ENCODE data around the gene ARL4D. TPM values are rescaled to one million over a fixed set of nuclear protein-coding genes. Genes with fewer than 3 reads are reported as not detected.
"Not testable (repeated sequence)": the region's sequence is repeated elsewhere in the genome, so short reads cannot be mapped to it uniquely, and the experiment has no call there.

Gene ARL4D
- total RNA-seq, 1 donor from 2014 or later, result 7.0 TPM

GRCh38 chr17:43411749-43412148 is 13.0 kb downstream of the ARL4D start:
- ATAC-seq (ENCODE audit: poor library complexity) (no peak), DNase-seq (no peak)
- intact Hi-C loops (cut with DNase I), result no loop called here

GRCh38 chr17:43412166-43412565 is 13.4 kb downstream of the ARL4D start:
- intact Hi-C loops (cut with DNase I), result no loop called here
- DNase-seq (no peak), ATAC-seq (ENCODE audit: poor library complexity) (no peak)

GRCh38 chr17:43416998-43417890 is 18.5 kb downstream of the ARL4D start:
- ATAC-seq (ENCODE audit: poor library complexity), result peak; percentile 88
- intact Hi-C loops (cut with DNase I), result no loop called here
- DNase-seq, result peak; percentile 88

GRCh38 chr17:43418441-43419374 is 19.9 kb downstream of the ARL4D start:
- intact Hi-C loops (cut with DNase I), result no loop called here
- ATAC-seq (ENCODE audit: poor library complexity) (peak; percentile 75), DNase-seq (peak; percentile 70)

GRCh38 chr17:43419375-43419882 is 20.6 kb downstream of the ARL4D start:
- ATAC-seq (ENCODE audit: poor library complexity); intact Hi-C loops (cut with DNase I); DNase-seq: not testable (repeated sequence)

- ATAC-seq (ENCODE audit: poor library complexity) (no peak), DNase-seq (no peak)
- intact Hi-C loops (cut with DNase I), result no loop called here
Measured at GRCh38 chr17:43423777-43424455, 25.1 kb downstream of the ARL4D start.

- ATAC-seq (ENCODE audit: poor library complexity) (no peak), DNase-seq (no peak)
- intact Hi-C loops (cut with DNase I), result no loop called here
Measured at GRCh38 chr17:43427362-43428043, 28.7 kb downstream of the ARL4D start.

GRCh38 chr17:43428524-43428923 is 29.7 kb downstream of the ARL4D start:
- intact Hi-C loops (cut with DNase I), result no loop called here
- no peak for DNase-seq
- ATAC-seq (ENCODE audit: poor library complexity), result no peak

- ATAC-seq (ENCODE audit: poor library complexity) (peak; percentile 28), DNase-seq (no peak)
- intact Hi-C loops (cut with DNase I), result no loop called here
Measured at GRCh38 chr17:43430936-43431713, 32.3 kb downstream of the ARL4D start.

GRCh38 chr17:43431714-43432523 is 33.1 kb downstream of the ARL4D start:
- intact Hi-C loops (cut with DNase I), result no loop called here
- ATAC-seq (ENCODE audit: poor library complexity) (peak; percentile 81), DNase-seq (no peak)

GRCh38 chr17:43434902-43435319 is 36.1 kb downstream of the ARL4D start:
- ATAC-seq (ENCODE audit: poor library complexity) (no peak), DNase-seq (no peak)
- intact Hi-C loops (cut with DNase I), result no loop called here

GRCh38 chr17:43437756-43438155 is 39.0 kb downstream of the ARL4D start:
- DNase-seq (no peak), ATAC-seq (ENCODE audit: poor library complexity) (no peak)
- intact Hi-C loops (cut with DNase I), result no loop called here

- DNase-seq (no peak), ATAC-seq (ENCODE audit: poor library complexity) (no peak)
- intact Hi-C loops (cut with DNase I), result no loop called here
Measured at GRCh38 chr17:43438626-43439025, 39.8 kb downstream of the ARL4D start.

- intact Hi-C loops (cut with DNase I), result no loop called here
- DNase-seq (no peak), ATAC-seq (ENCODE audit: poor library complexity) (peak; percentile 38)
Measured at GRCh38 chr17:43439041-43439440, 40.2 kb downstream of the ARL4D start.

GRCh38 chr17:43442711-43443110 is 43.9 kb downstream of the ARL4D start:
- DNase-seq (no peak), ATAC-seq (ENCODE audit: poor library complexity) (no peak)
- intact Hi-C loops (cut with DNase I), result no loop called here

- intact Hi-C loops (cut with DNase I), result no loop called here
- no peak for ATAC-seq (ENCODE audit: poor library complexity)
Measured at GRCh38 chr17:43443381-43443780, 44.6 kb downstream of the ARL4D start.

More at GRCh38 chr17:43443381-43443780, 44.6 kb downstream of the ARL4D start:
- no peak for DNase-seq
